GM18511 (cell line): Measurements from ENCODE around the gene PITX2.
"Not testable (repeated sequence)": the region's sequence is repeated elsewhere in the genome, so short reads cannot be mapped to it uniquely, and the experiment has no call there.

ENCODE experiments used
- ATAC-seq: cut with Tn5 transposase; IDR thresholded peaks from one replicate; pipeline ENCODE4 v1.9.1; 2021; ENCODE audit warnings: mild to moderate bottlenecking, moderate library complexity; ENCODE audit not compliant: unreplicated experiment

Gene PITX2

GRCh38 chr4:110613745-110614144 lies 9.1 kb downstream of the PITX2 start:
- ATAC-seq, result no peak

GRCh38 chr4:110612631-110613269 lies 10.1 kb downstream of the PITX2 start:
- ATAC-seq, result no peak

- no peak for ATAC-seq
Observed at GRCh38 chr4:110611968-110612447, 10.9 kb downstream of the PITX2 start.

GRCh38 chr4:110610940-110611831 lies 11.7 kb downstream of the PITX2 start:
- ATAC-seq, result peak; percentile 93

- no peak for ATAC-seq
Observed at GRCh38 chr4:110610620-110610939, 12.3 kb downstream of the PITX2 start.

GRCh38 chr4:110609044-110609750 lies 13.7 kb downstream of the PITX2 start:
- no peak for ATAC-seq

- no peak for ATAC-seq
Observed at GRCh38 chr4:110605077-110605476, 17.8 kb downstream of the PITX2 start.

GRCh38 chr4:110602061-110602460 lies 20.8 kb downstream of the PITX2 start:
- ATAC-seq, result no peak

GRCh38 chr4:110597582-110597981 lies 25.3 kb downstream of the PITX2 start:
- no peak for ATAC-seq

GRCh38 chr4:110596431-110596830 lies 26.4 kb downstream of the PITX2 start:
- ATAC-seq, result no peak

GRCh38 chr4:110595583-110595982 lies 27.3 kb downstream of the PITX2 start:
- ATAC-seq, result no peak

- ATAC-seq, result no peak
Observed at GRCh38 chr4:110589297-110589696, 33.6 kb downstream of the PITX2 start.

GRCh38 chr4:110587666-110588285 lies 35.1 kb downstream of the PITX2 start:
- ATAC-seq, result no peak

- no peak for ATAC-seq
Observed at GRCh38 chr4:110586131-110586850, 36.6 kb downstream of the PITX2 start.

- not testable (repeated sequence) for ATAC-seq
Observed at GRCh38 chr4:110576696-110577095, 46.2 kb downstream of the PITX2 start.
